K562 (cell line): Measurements from ENCODE around the gene ICAM1. TPM values are rescaled to one million over a fixed set of nuclear protein-coding genes. Genes with fewer than 3 reads are reported as not detected.

Source experiments
- BHLHE40 ChIP-seq: IDR thresholded peaks from 2 replicates; pipeline ENCODE4 v1.6.1; 2011; ENCODE audit warnings: low read length, improper control_type of control experiment
- CBX5 ChIP-seq: IDR thresholded peaks from 2 replicates; pipeline ENCODE4 v1.6.1; 2014; ENCODE audit warnings: low read depth, borderline replicate concordance
- DMBX1 ChIP-seq: fragments of 250-450 bp; sonication (Bioruptor Pico); IDR thresholded peaks from 2 replicates; pipeline ENCODE4 v1.8.0; 2022; ENCODE audit warnings: inconsistent platforms, mild to moderate bottlenecking, moderate library complexity, borderline replicate concordance
- JUNB ChIP-seq: fragments of 450-650 bp; formaldehyde crosslinking; conservative IDR thresholded peaks from 2 replicates; pipeline ENCODE4 v1.4.0; 2020; ENCODE audit warnings: mild to moderate bottlenecking
- KLF1 ChIP-seq: fragments of 450-650 bp; IDR thresholded peaks from 2 replicates; pipeline ENCODE4 v1.6.1; 2016; ENCODE audit warnings: missing genetic modification characterization, missing compliant biosample characterization
- MCM3 ChIP-seq: fragments of 450-650 bp; IDR thresholded peaks from 2 replicates; pipeline ENCODE4 v1.6.1; 2016
- NFIC ChIP-seq: fragments of 450-650 bp; IDR thresholded peaks from 2 replicates; pipeline ENCODE4 v1.6.1; 2017; ENCODE audit warnings: mild to moderate bottlenecking, inconsistent platforms
- NONO ChIP-seq, 2 experiments: fragments of 200-400 bp in 1 of 2; fragments of 450-650 bp in 1 of 2; formaldehyde crosslinking in 1 of 2; IDR thresholded peaks; 2 replicates each; pipeline ENCODE4 v1.6.1; 2017; ENCODE audit warnings: low read depth in 2 of 2, mild to moderate bottlenecking in 2 of 2, moderate library complexity in 2 of 2, low read length in 1 of 2
- SMARCC2 ChIP-seq: fragments of 450-650 bp; IDR thresholded peaks from 2 replicates; pipeline ENCODE4 v1.6.1; 2017; ENCODE audit warnings: antibody characterized with exemption, moderate library complexity, mild to moderate bottlenecking, low read depth
- ZBTB17 ChIP-seq: fragments of 450-650 bp; formaldehyde crosslinking; IDR thresholded peaks from 2 replicates; pipeline ENCODE4 v1.4.0; 2020; ENCODE audit warnings: mild to moderate bottlenecking
- ZNF124 ChIP-seq: sonication (generic); formaldehyde crosslinking; IDR thresholded peaks from 2 replicates; pipeline ENCODE4 v1.8.1; 2022; ENCODE audit warnings: missing genetic modification reagents
- ZNF253 ChIP-seq: fragments of 250-450 bp; sonication (Bioruptor Pico); conservative IDR thresholded peaks from 2 replicates; pipeline ENCODE4 v1.6.1; 2021; ENCODE audit warnings: mild to moderate bottlenecking
- ZNF79 ChIP-seq: fragments of 250-450 bp; sonication (Bioruptor Pico); IDR thresholded peaks from 2 replicates; pipeline ENCODE4 v1.4.0; 2020; ENCODE audit warnings: low read depth, mild to moderate bottlenecking, moderate library complexity
- polyA plus RNA-seq, 8 experiments: library from polyadenylated mRNA; depleted of rRNA in 4 of 8; stranded (reverse) in 5 of 8; unstranded in 3 of 8; fragments of >200 nt; fragmentation: Nextera tagmentation in 2 of 8; fragmentation: Illumina TruSeq in 1 of 8; extraction: Ambion mirVana in 2 of 8; extraction: Trizol in 1 of 8; gene quantifications; 2 replicates each; pipeline versions ENCODE4 v1.2.1 to v1.2.3, GENCODE V29; 2011 to 2014; ENCODE audit warnings: inconsistent platforms in 1 of 8, missing spikeins in 1 of 8
- total RNA-seq, 7 experiments: library from RNA; depleted of rRNA in 6 of 7; stranded (reverse); fragments of >200 nt in 6 of 7; fragmentation: Illumina TruSeq in 2 of 7; extraction: Trizol in 2 of 7; gene quantifications; 2 replicates each; pipeline versions ENCODE4 v1.2.1 to v1.2.3, GENCODE V29; 2011 to 2021; ENCODE audit warnings: low replicate concordance in 1 of 7
- TF ChIP-seq, protein P1 (sequence below): fragments of 150-350 bp; IDR thresholded peaks from 2 replicates; pipeline ENCODE4 v1.6.1; 2014; ENCODE audit warnings: low read depth, mild to moderate bottlenecking, low read length, borderline replicate concordance
- TF ChIP-seq, protein P2 (sequence below), 2 experiments: fragments of 450-650 bp in 1 of 2; sonication (generic) in 1 of 2; formaldehyde crosslinking in 1 of 2; IDR thresholded peaks; 2 replicates each; pipeline versions ENCODE4 v1.7.1 to v1.9.0; 2016 to 2022; ENCODE audit warnings: inconsistent platforms in 1 of 2, mild to moderate bottlenecking in 1 of 2, missing genetic modification reagents in 1 of 2

Gene ICAM1
- total and polyA plus RNA-seq, 9 of the 15 experiments (the other 6 are each of a cell fraction or from before 2014, with no cell fraction given): 2.3 to 24.4 (median 13.4) TPM

- TF ChIP-seq, protein P1, sequence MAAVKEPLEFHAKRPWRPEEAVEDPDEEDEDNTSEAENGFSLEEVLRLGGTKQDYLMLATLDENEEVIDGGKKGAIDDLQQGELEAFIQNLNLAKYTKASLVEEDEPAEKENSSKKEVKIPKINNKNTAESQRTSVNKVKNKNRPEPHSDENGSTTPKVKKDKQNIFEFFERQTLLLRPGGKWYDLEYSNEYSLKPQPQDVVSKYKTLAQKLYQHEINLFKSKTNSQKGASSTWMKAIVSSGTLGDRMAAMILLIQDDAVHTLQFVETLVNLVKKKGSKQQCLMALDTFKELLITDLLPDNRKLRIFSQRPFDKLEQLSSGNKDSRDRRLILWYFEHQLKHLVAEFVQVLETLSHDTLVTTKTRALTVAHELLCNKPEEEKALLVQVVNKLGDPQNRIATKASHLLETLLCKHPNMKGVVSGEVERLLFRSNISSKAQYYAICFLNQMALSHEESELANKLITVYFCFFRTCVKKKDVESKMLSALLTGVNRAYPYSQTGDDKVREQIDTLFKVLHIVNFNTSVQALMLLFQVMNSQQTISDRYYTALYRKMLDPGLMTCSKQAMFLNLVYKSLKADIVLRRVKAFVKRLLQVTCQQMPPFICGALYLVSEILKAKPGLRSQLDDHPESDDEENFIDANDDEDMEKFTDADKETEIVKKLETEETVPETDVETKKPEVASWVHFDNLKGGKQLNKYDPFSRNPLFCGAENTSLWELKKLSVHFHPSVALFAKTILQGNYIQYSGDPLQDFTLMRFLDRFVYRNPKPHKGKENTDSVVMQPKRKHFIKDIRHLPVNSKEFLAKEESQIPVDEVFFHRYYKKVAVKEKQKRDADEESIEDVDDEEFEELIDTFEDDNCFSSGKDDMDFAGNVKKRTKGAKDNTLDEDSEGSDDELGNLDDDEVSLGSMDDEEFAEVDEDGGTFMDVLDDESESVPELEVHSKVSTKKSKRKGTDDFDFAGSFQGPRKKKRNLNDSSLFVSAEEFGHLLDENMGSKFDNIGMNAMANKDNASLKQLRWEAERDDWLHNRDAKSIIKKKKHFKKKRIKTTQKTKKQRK: no peak
- TF ChIP-seq KLF1 (tag): no peak
- peak; percentile 70 for TF ChIP-seq NFIC
- peak; percentile 62; the same call in 1 of the 2 replicates for TF ChIP-seq SMARCC2
- peak; percentile 61 for TF ChIP-seq BHLHE40
- TF ChIP-seq, protein P2, sequence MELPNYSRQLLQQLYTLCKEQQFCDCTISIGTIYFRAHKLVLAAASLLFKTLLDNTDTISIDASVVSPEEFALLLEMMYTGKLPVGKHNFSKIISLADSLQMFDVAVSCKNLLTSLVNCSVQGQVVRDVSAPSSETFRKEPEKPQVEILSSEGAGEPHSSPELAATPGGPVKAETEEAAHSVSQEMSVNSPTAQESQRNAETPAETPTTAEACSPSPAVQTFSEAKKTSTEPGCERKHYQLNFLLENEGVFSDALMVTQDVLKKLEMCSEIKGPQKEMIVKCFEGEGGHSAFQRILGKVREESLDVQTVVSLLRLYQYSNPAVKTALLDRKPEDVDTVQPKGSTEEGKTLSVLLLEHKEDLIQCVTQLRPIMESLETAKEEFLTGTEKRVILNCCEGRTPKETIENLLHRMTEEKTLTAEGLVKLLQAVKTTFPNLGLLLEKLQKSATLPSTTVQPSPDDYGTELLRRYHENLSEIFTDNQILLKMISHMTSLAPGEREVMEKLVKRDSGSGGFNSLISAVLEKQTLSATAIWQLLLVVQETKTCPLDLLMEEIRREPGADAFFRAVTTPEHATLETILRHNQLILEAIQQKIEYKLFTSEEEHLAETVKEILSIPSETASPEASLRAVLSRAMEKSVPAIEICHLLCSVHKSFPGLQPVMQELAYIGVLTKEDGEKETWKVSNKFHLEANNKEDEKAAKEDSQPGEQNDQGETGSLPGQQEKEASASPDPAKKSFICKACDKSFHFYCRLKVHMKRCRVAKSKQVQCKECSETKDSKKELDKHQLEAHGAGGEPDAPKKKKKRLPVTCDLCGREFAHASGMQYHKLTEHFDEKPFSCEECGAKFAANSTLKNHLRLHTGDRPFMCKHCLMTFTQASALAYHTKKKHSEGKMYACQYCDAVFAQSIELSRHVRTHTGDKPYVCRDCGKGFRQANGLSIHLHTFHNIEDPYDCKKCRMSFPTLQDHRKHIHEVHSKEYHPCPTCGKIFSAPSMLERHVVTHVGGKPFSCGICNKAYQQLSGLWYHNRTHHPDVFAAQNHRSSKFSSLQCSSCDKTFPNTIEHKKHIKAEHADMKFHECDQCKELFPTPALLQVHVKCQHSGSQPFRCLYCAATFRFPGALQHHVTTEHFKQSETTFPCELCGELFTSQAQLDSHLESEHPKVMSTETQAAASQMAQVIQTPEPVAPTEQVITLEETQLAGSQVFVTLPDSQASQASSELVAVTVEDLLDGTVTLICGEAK (IDR thresholded peaks at IDR 0.05): peak; percentile 78
- TF ChIP-seq, protein P2 (CRISPR knock-in tag; IDR thresholded peaks at IDR 0.05): no peak
- no peak for TF ChIP-seq ZNF79 (CRISPR knock-in tag)
- TF ChIP-seq ZNF253: no peak
- TF ChIP-seq JUNB (CRISPR knock-in tag): no peak
- 0 out of 4 replicates have a peak, but pooled peaks of 1 of the 2 experiments have one; percentile 6 for TF ChIP-seq NONO (IDR thresholded peaks at IDR 0.05; ENCODE audit: low read depth in 2 of 2, low read length in 1 of 2)
- no peak for TF ChIP-seq ZNF124 (CRISPR knock-in tag)
- 0 out of 2 replicates have a peak, but pooled peaks have one; percentile 34 for TF ChIP-seq CBX5
- peak; percentile 84; the same call in 1 of the 2 replicates for TF ChIP-seq ZBTB17 (CRISPR knock-in tag)
- TF ChIP-seq MCM3: no peak
- no peak; the same call in 1 of the 2 replicates for TF ChIP-seq DMBX1 (CRISPR knock-in tag)
These were observed 28.9 kb downstream of the ICAM1 start (continued) for GRCh38 chr19:10299545-10300458.
